Sigmoid colon (tissue), 7 donors: ENCODE results near the gene SFXN5. TPM values are rescaled to one million over a fixed set of nuclear protein-coding genes. Genes with fewer than 3 reads are reported as not detected.

ENCODE experiments used
- DNase-seq: peaks from one replicate; pipeline ENCODE4 v3.0.0-alpha.2; 2019
- H3K27ac ChIP-seq, 4 donors: fragments of 200-600 bp; sonication (generic); one replicate each; pipeline ENCODE4 v1.5.1; 2016 to 2019; ENCODE audit warnings: mild to moderate bottlenecking in 1 of 4
- H3K27me3 ChIP-seq, 3 donors: fragments of 200-600 bp; sonication (generic); one replicate each; pipeline ENCODE4 v1.5.1; 2019; ENCODE audit warnings: mild to moderate bottlenecking in 1 of 3
- H3K36me3 ChIP-seq, 4 donors: fragments of 200-600 bp; sonication (generic); one replicate each; pipeline ENCODE4 v1.5.1; 2016 to 2019
- H3K4me1 ChIP-seq, 4 donors: fragments of 200-600 bp; sonication (generic); one replicate each; pipeline ENCODE4 v1.5.1; 2017 to 2019
- H3K4me3 ChIP-seq, 4 donors: fragments of 200-600 bp; sonication (generic); one replicate each; pipeline ENCODE4 v1.5.1; 2017 to 2019; ENCODE audit warnings: mild to moderate bottlenecking in 2 of 4, moderate library complexity in 1 of 4
- H3K9me3 ChIP-seq, 4 donors: fragments of 200-600 bp in 3 of 4; sonication (generic) in 3 of 4; one replicate each; pipeline versions ENCODE4 v1.5.1 to v1.6.1; 2013 to 2019
- EP300 ChIP-seq, 4 donors: sonication (generic); formaldehyde crosslinking; IDR thresholded peaks; one replicate each; pipeline ENCODE4 v1.6.1; 2017; ENCODE audit warnings: antibody characterized with exemption in 4 of 4
- POLR2A ChIP-seq, 2 donors: fragments of 450-650 bp; IDR thresholded peaks; one replicate each; pipeline ENCODE4 v1.6.1; 2016; ENCODE audit warnings: antibody characterized with exemption in 2 of 2, mild to moderate bottlenecking in 2 of 2, moderate library complexity in 2 of 2
- POLR2AphosphoS5 ChIP-seq, 4 donors: sonication (generic); formaldehyde crosslinking; IDR thresholded peaks; one replicate each; pipeline ENCODE4 v1.6.1; 2017; ENCODE audit warnings: antibody characterized with exemption in 4 of 4
- WGBS, 2 donors: extraction: QIAGEN DNeasy Blood & Tissue Kit; methylation state at CpG; one replicate each; pipeline ENCODE4 v1.1.7; 2013; 5-methylcytosine and 5-hydroxymethylcytosine counted together
- intact Hi-C: fragments of 100-400 bp; cut with DNase I; formaldehyde crosslinking; loops from one replicate; pipeline ENCODE4 v1.15.1; 2023
- polyA plus RNA-seq, 3 donors: library from polyadenylated mRNA; stranded (reverse); fragments of 200-250 nt; gene quantifications; one replicate each; pipeline ENCODE4 v1.2.3, GENCODE V29; 2013
- total RNA-seq, 4 donors: library from RNA; depleted of rRNA; stranded (reverse); fragments of >200 nt; gene quantifications; one replicate each; pipeline ENCODE4 v1.1.0, GENCODE V29; 2016
- TF ChIP-seq, protein P1 (sequence below), 4 experiments: fragments of 450-650 bp in 3 of 4; fragments of 200-600 bp in 1 of 4; IDR thresholded peaks; one replicate each; pipeline ENCODE4 v1.5.1; 2016 to 2019; ENCODE audit warnings: antibody characterized with exemption in 4 of 4, mild to moderate bottlenecking in 3 of 4, moderate library complexity in 2 of 4
- donor health status: healthy with polysubstance abuse.
- donor health status: Bipolar disorder and iron deficiency.
- donor health status: healthy.

Gene SFXN5
- total and polyA plus RNA-seq, 7 donors = 5.4 to 27.1 (median 11.1) TPM

DNA sequence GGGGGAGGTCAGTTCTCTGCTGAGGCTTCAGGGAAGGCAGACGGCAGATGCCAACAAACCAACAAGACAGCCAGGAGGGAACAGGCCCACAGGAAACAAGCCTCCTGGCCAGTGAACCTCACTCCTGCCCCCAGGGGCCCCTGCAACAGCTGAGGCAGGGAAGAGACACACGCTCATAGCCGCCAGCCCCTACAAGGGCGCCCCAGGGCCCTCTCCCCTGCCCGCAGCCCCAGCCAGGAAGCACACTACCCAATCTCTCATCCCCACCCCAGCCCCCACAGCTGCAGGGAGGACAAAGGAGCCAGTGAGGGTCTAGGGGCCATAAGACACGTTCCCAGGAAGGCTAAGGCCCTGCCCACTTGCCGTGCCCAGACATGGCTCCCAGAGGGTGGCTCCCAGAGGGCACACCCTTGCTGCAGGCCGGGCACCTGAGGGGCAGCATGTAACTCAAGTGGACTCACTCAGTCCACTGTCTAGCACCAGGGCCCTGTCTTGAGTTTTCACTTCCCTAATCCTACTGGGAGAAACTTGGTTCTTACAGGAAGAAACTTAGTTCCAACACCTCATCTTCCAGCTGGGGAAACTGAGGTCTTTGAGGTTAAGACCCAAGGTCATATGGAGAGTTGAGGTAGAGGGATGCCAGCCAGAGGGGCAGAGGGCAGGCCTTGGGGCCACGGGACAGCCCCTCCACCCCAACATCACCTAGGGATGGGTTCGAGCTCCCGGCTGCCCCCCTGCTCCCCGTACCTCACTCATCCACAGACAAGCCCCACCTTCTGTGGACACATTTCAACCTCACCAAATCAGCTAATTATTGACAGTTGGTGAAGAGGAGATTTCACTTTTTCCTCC is 116.9 kb downstream of the SFXN5 start:
- DNase-seq = no peak
- Histone ChIP-seq H3K27me3 (no peaks in the 10 kb centered on the region), H3K9me3 (no peaks in the 10 kb centered on the region), H3K27ac (no peak overlapping the region), H3K4me1 (no peaks in the 10 kb centered on the region), H3K36me3 (peaks cover 0 to 7% (median 0%) of the 10 kb centered on the region in 4 donors), H3K4me3 (no peak overlapping the region)
- TF ChIP-seq, protein P1, sequence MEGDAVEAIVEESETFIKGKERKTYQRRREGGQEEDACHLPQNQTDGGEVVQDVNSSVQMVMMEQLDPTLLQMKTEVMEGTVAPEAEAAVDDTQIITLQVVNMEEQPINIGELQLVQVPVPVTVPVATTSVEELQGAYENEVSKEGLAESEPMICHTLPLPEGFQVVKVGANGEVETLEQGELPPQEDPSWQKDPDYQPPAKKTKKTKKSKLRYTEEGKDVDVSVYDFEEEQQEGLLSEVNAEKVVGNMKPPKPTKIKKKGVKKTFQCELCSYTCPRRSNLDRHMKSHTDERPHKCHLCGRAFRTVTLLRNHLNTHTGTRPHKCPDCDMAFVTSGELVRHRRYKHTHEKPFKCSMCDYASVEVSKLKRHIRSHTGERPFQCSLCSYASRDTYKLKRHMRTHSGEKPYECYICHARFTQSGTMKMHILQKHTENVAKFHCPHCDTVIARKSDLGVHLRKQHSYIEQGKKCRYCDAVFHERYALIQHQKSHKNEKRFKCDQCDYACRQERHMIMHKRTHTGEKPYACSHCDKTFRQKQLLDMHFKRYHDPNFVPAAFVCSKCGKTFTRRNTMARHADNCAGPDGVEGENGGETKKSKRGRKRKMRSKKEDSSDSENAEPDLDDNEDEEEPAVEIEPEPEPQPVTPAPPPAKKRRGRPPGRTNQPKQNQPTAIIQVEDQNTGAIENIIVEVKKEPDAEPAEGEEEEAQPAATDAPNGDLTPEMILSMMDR (IDR thresholded peaks at IDR 0.05) = no peak
- TF ChIP-seq EP300 (IDR thresholded peaks at IDR 0.05) = no peak
- TF ChIP-seq POLR2AphosphoS5 (IDR thresholded peaks at IDR 0.05) = no peak
- no peak for TF ChIP-seq POLR2A (IDR thresholded peaks at IDR 0.05)
- WGBS, 2 donors = 74 to 87% methylated on average over 12 of the region's 12 CpGs
- intact Hi-C loops = no loop called here

DNA sequence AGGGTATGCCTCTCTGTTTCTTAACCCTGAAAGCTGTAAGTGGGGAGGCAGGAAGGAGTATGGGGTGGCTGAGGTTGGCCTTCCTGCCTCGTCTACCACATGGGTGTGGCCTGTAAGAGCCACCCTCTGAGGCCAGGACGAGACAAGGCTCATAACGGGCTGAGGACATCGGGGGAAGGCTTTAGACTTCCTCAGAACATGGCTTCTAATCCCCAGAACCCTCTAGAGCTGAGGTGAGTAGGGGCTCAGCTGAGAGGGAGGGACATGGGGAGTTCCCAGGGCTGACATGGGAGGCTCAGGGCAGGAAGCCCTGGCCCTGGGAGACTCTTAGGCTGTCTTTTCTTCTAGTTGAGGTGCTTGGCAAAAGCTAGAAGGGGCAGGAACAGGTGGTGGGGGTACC is 117.5 kb downstream of the SFXN5 start:
- intact Hi-C loops = no loop called here
- TF ChIP-seq, protein P1 (IDR thresholded peaks at IDR 0.05) = no peak
- TF ChIP-seq EP300 (IDR thresholded peaks at IDR 0.05) (no peak), POLR2A (IDR thresholded peaks at IDR 0.05) (no peak), POLR2AphosphoS5 (IDR thresholded peaks at IDR 0.05) (no peak)
- Histone ChIP-seq H3K36me3 (peaks cover 0 to 3% (median 0%) of the 10 kb centered on the region in 4 donors), H3K4me1 (no peaks in the 10 kb centered on the region), H3K4me3 (no peak overlapping the region), H3K27ac (no peak overlapping the region), H3K27me3 (no peaks in the 10 kb centered on the region), H3K9me3 (no peaks in the 10 kb centered on the region)
- 64 to 79% methylated on average over 4 of the region's 4 CpGs for WGBS, 2 donors
- DNase-seq = no peak

DNA sequence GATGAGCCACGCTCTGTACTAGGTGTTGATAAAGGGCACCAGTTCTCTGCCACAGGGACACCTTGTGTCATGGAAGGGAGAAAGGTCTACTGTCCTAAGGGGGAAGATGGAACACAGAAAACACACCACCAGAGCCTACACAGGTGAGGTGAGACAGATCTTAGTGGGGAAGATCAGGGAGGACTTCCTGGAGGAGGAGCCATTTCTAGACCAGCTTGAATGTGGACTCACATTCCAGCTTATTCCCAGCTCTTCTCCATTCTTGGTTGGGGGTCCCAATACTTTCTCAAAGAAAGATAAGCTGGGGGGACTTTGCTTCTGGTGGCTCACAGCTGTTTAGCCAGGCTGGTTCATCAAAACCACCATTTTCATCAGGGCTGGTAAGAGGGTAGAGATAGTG is 118.0 kb downstream of the SFXN5 start:
- Histone ChIP-seq H3K36me3 (no peaks in the 10 kb centered on the region), H3K4me3 (no peak overlapping the region), H3K9me3 (no peaks in the 10 kb centered on the region), H3K4me1 (no peaks in the 10 kb centered on the region), H3K27ac (no peak overlapping the region), H3K27me3 (no peaks in the 10 kb centered on the region)
- intact Hi-C loops = no loop called here
- 98 to 100% methylated on average over 1 of the region's 1 CpG for WGBS, 2 donors
- no peak for DNase-seq
- TF ChIP-seq POLR2A (IDR thresholded peaks at IDR 0.05) (no peak), EP300 (IDR thresholded peaks at IDR 0.05) (no peak), POLR2AphosphoS5 (IDR thresholded peaks at IDR 0.05) (no peak)
- TF ChIP-seq, protein P1 (IDR thresholded peaks at IDR 0.05) = no peak

DNA sequence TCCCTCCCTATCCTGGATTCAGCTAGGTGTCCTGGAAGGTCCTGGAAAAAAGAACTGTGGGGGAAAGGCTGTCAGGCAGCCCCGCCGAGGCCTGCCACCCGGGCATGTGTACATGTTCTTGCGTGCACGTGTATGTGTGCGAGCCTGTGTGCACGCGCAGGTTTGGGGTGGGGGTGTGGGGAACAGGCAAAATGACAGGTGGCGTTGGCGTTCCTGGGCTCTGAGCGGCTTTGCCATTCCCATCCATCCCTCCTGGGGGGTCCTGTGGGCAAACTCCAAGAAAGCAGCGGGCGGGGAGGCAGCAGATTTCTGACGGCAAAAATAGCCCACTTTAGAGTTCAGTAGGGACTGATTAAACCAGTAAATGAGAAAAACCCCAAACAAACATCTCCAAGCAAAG is 118.6 kb downstream of the SFXN5 start:
- intact Hi-C loops = no loop called here
- H3K9me3 ChIP-seq = no peaks in the 10 kb centered on the region
- H3K36me3 ChIP-seq = no peaks in the 10 kb centered on the region
- no peaks in the 10 kb centered on the region for H3K4me1 ChIP-seq
- no peaks in the 10 kb centered on the region for H3K27me3 ChIP-seq
- no peak overlapping the region for H3K27ac ChIP-seq
- TF ChIP-seq, protein P1 (IDR thresholded peaks at IDR 0.05) = no peak
- TF ChIP-seq POLR2A (IDR thresholded peaks at IDR 0.05) = no peak
- TF ChIP-seq EP300 (IDR thresholded peaks at IDR 0.05) = no peak
- TF ChIP-seq POLR2AphosphoS5 (IDR thresholded peaks at IDR 0.05) = no peak
- H3K4me3 ChIP-seq = no peak overlapping the region
- DNase-seq = no peak
- WGBS, 2 donors = 95 to 96% methylated on average over 14 of the region's 14 CpGs
